ENCODE results near the gene GVQW3.
A peak's percentile ranks its signal among the peaks of the same experiment; 100 is the strongest.
"Not testable (repeated sequence)": the region's sequence is repeated elsewhere in the genome, so short reads cannot be mapped to it uniquely, and the experiment has no call there.

GVQW3 gene

DNA sequence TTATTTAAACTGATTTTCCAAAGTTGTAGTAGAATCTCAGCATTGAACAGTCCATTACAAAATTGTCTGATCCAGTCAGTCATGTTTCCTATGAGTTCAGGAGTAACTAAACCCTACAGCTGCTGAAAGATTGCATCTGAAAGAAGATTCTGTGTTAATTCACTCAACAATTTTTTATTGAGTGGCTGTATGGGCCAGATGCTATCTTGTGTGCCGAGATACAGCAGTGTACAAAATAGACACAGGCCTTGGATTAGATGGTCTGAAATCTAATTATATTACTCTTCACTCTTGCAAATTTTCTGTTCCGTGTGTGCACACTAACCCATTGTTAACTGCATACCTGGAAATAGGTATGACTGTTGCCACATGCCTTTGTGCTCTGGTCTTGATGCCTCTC lies 7.3 kb downstream of the GVQW3 start:
- DNase-seq, result no peak

GRCh38 chr11:76391021-76391420 lies 9.9 kb downstream of the GVQW3 start:
- no peak for DNase-seq

GRCh38 chr11:76391811-76392475 lies 10.8 kb downstream of the GVQW3 start:
- no peak for DNase-seq

DNA sequence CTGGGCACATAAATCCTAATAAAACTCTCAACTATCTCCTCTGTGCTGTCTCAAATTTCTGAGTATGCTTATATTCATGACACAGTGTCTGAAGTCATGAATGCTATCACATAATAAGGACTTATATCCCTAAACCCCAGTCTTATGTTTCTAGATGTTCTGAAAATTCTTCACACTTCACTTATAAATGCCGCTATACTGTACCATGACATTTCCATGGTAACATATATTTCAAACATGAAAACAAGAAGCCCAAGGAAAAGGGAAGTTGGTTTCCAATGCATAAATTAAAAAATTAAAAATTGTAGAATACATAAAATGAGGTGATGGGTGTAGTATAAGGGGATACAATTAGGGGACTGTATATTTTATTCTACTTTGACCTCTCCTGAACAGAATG lies 11.7 kb downstream of the GVQW3 start:
- DNase-seq, result no peak

- no peak for DNase-seq
Measured at GRCh38 chr11:76394411-76394810, 13.3 kb downstream of the GVQW3 start.

DNA sequence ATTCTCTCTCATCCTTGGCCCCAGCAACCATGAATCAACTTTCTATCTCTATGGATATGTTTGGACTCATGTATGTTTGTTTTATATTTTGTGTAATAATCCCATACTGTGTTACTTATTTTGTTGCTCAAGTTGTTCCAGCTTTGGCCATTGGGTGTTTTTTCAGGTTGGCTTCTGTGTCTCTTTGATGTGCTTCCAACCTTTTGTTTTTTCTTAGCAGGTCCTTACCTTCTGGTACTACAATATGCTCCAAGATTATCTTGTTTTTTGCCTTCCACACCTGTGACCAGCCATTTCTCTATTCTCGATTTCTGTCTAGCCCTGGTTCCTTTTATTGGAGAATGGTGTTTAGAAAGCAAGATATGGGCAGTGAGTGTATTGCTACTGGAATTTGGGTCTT lies 14.2 kb downstream of the GVQW3 start:
- no peak for DNase-seq

DNA sequence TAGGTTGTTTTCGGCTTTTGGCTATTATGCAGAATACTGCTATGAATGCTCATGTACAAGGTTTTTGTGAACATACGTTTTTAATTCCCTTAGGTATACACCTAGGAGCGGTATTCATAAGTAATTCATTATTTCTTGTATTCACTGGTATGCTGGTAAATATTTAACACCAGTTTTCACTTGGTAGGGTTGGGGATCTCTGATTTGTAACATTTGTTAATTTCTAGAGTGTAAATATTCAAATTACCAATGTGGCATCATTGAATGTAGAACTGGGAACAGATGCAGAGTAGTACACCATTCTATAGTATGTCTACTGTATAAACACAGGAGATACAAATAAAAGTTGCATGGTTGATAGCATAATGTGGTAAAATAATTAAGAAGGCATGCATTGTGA lies 16.3 kb downstream of the GVQW3 start:
- DNase-seq, result no peak

- no peak for DNase-seq
Measured at GRCh38 chr11:76400967-76401366, 19.8 kb downstream of the GVQW3 start.

GRCh38 chr11:76401484-76401883 lies 20.4 kb downstream of the GVQW3 start:
- not testable (repeated sequence) for DNase-seq

DNA sequence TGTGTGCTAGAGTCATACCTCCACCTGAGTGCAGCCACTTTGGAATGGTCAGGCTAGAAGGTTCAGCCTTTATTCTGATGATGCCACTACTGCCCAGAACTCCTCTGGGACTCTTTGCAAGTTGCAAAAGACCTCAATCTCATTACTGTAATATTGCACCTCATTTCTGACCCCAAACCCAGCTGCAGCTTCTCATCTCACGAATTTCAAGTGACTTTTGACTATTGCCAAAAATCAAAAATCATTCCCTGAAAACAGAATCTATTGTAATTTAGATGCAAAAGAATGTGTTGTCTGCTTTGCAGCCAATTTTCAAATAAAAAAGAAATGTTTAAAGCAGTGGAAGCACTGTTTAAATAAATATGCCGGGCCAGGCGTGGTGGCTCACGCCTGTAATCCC lies 25.2 kb downstream of the GVQW3 start:
- DNase-seq, result no peak

- DNase-seq, result peak; percentile 31
Measured at GRCh38 chr11:76408171-76408965, 27.2 kb downstream of the GVQW3 start.

DNA sequence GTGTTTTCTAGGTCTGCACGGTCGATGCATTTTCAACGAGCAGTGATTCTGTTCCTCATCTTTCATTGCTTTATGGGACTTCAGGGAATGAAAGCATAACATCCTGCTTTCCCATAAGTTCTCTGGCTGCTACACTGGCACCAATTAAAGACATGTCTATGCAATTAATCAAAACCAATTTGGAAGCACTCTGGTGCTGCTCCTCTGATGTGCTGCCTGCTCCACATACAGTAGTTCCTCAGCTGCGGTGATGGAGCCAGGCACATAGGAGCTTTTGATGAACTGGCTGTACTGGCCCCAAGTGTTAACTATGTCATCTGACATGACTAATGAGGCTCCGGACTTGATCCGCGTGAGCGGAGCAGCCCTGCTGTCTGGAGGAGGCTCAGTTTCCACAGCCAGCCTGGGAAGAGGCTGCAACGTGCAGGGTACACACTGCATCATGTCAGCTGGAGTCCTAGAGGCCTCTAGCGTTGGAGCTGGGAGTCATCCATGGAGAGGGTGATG lies 29.8 kb downstream of the GVQW3 start:
- peak; percentile 74 for DNase-seq

DNA sequence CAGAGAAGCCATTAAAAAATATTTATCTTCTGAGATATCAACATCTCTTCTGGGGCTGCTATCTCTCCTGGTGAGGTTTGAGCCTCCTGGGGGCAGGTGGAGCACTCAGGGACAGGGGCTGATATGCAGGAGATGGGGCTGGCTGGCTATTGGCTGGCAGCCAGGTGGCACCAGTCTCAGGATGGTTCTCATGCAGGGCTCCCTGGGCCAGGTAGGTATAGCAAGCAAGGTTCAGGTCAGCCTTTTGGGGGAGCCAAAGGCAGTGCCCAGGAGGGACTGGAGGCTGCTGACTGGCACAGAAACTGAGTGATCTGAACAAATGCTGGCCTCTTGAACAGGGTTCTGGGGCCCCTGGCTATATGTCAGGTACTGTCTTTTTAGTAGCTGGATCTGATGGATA lies 34.0 kb downstream of the GVQW3 start:
- DNase-seq, result no peak

GRCh38 chr11:76419896-76420295 lies 38.8 kb downstream of the GVQW3 start:
- DNase-seq, result no peak

- DNase-seq, result no peak
Measured at GRCh38 chr11:76424379-76424778, 43.3 kb downstream of the GVQW3 start.

DNA sequence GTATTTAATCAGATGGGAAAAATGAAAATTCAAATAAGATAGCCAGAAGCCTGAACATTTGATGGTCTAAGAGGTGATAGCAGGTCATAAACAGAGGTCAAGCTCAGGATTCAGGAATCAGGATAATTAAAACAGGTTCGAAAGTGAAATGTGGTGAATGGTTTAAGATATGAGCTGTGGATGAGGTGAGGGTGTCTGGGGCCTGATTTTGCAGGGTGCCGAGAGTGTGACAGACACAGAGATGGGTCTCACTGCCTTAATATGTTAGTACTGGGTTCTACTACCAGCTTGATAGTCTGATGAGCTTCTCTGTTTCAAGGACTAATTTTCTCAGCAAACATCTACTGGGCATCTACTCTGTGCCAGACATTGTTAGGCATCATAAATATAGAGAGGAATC lies 43.8 kb downstream of the GVQW3 start:
- DNase-seq, result no peak

DNA sequence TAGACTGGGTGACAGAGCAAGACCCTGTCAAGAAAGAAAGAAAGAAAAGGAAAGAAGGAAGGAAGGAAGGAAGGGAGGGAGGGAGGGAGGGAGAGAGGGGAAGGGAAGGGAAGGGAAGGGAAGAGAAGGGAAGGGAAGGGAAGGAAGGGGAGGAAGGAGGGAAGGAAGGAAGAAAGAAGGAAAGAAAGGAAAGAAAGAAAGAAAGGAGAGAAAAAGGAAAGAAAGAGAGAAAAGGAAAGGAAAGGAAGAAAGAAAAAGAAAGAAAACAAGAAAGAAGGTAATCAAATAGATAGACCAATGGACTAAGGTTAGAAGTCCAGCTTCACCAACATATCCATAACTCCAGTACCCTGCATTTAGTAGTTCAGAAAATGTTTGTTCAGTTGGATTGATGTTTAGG lies 45.5 kb downstream of the GVQW3 start:
- DNase-seq, result no peak

GRCh38 chr11:76436020-76436419 lies 54.9 kb downstream of the GVQW3 start:
- DNase-seq, result no peak

DNA sequence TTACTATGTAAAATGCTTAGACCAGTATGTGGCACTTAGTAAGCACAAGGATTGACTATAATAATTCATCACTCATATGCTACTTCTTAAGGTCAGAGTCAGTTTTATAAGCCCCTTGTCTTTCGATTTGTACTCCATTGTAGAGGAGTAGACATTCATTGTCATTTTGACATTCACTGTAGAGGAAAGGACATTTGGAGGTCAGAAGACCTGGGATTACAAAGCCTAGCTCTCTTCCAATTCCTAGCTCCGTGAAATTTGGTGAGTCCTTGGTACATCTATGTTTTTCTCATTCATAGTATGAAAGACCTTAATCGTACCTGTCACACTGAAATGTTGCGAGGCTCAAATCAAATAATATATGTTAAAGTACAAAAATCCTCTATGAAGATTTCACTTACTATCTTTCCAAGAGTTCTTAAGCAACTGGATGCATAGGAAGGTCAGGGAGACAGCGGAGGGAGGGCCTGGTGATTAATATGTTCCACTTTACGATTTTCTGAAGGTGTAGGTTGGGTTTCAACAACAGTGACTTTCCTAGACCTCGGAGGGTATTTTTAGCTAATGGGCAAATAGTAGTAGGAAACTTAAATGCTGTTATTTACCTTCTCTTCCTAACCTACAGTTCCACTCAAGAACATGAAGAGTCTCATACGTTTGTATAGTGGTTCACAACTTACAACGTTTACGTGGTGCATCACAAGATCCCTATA lies 62.3 kb downstream of the GVQW3 start:
- DNase-seq, result no peak

- DNase-seq, result no peak
Measured at GRCh38 chr11:76444065-76444383, 62.9 kb downstream of the GVQW3 start.

DNA sequence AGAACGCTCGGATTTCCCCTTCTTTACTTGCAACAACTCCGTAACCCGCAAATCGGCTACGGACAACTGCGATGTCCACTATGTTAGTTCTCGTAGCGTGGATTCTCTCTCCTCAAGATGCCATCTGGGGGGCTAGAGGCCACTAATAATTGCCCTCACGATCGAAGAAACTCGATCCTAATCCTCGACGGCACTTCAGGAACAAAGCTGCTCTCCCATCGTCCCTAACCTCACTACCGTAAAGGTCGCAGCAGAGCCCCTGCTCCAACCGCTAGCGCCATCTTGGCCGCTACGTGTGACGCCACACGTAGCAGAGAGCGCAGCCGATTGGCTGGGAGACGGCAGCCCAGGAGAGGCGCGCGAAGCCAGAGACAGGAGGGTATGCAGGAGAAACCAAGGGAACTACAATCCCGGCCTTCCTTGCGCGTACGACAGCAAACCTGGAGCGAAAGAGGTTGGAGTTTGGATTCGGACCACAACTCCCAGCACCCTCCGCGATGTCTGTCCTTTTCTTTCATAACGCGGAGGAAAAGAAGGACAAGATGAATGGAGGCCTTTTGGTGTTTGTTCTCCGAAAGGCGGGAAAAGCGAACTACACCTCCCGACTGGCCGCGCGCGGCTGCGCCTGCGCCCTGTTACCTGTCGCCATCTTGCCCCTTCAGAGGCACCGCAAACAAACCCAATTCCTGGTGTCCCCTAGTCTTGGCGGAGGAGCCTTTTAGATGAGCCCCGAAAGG lies 63.4 kb downstream of the GVQW3 start, which contains the start of gene EMSY:
TSS of gene EMSY (plus strand) at position 635 of the 737 bp plus-strand sequence. CDS start 1,921 bp downstream, outside the sequence.
- DNase-seq, result peak; percentile 99

GRCh38 chr11:76445121-76446084 lies 64.3 kb downstream of the GVQW3 start:
- DNase-seq, result peak; percentile 90
